NT2/D1 (cell line): ENCODE results near the gene EVI5L.

Experiments
- SUZ12 ChIP-seq: IDR thresholded peaks from 2 replicates; pipeline ENCODE4 v1.6.1; 2011; ENCODE audit not compliant: insufficient read length, insufficient read depth; ENCODE audit errors: extremely low read depth
- ZNF274 ChIP-seq: IDR thresholded peaks from 2 replicates; pipeline ENCODE4 v1.6.1; 2011; ENCODE audit warnings: mild to moderate bottlenecking, low read depth, low read length

DNA sequence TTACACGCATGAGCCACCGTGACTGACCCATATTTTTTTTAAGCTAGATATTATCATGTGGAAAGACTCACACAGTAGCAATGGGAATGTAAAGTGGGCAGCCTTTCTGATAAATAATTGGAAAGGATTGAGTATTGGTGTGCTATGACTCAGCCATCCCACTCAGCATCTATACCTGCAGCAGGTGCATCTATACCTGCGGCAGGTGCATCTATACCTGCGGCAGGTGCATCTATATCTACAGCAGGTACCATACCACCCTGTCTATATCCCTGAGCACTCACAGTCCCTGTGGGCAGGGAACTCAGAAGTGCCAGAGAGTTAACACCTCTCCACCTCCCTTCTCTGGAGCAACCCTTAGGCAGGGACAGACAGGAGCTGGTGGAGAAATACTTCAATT, 53.1 kb downstream of the EVI5L start:
- TF ChIP-seq ZNF274 (no peak), SUZ12 (no peak)
